GM20000 (cell line): ENCODE results near the gene RTL10.

Experiments used
- DNase-seq: peaks from one replicate; pipeline ENCODE4 v3.0.0; 2012; ENCODE audit warnings: low spot score
- TF ChIP-seq, protein P1 (sequence below): IDR thresholded peaks from 2 replicates; pipeline ENCODE4 v1.5.1; 2012; ENCODE audit warnings: mild to moderate bottlenecking, control low read depth; ENCODE audit errors: extremely low read depth, missing control alignments

RTL10 gene

DNA sequence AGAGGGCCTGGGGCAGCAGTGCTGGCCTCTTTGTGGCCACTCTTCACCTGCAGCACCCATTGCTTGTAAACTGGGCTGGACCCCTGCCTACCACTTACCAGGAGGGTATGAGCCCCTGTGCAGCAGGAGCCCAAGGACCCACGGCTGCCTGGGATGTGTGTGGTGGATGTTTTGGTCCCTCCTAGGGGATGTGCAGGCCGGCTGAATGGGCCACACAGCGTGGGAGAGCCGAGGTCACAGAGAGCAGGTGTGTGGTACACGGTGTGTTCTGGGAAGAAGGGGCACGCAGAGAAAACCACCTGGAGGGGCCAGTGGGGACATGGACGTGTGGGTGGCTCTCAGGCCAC, 19.3 kb upstream of the RTL10 start:
- TF ChIP-seq, protein P1, sequence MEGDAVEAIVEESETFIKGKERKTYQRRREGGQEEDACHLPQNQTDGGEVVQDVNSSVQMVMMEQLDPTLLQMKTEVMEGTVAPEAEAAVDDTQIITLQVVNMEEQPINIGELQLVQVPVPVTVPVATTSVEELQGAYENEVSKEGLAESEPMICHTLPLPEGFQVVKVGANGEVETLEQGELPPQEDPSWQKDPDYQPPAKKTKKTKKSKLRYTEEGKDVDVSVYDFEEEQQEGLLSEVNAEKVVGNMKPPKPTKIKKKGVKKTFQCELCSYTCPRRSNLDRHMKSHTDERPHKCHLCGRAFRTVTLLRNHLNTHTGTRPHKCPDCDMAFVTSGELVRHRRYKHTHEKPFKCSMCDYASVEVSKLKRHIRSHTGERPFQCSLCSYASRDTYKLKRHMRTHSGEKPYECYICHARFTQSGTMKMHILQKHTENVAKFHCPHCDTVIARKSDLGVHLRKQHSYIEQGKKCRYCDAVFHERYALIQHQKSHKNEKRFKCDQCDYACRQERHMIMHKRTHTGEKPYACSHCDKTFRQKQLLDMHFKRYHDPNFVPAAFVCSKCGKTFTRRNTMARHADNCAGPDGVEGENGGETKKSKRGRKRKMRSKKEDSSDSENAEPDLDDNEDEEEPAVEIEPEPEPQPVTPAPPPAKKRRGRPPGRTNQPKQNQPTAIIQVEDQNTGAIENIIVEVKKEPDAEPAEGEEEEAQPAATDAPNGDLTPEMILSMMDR = no peak
- no peak for DNase-seq

DNA sequence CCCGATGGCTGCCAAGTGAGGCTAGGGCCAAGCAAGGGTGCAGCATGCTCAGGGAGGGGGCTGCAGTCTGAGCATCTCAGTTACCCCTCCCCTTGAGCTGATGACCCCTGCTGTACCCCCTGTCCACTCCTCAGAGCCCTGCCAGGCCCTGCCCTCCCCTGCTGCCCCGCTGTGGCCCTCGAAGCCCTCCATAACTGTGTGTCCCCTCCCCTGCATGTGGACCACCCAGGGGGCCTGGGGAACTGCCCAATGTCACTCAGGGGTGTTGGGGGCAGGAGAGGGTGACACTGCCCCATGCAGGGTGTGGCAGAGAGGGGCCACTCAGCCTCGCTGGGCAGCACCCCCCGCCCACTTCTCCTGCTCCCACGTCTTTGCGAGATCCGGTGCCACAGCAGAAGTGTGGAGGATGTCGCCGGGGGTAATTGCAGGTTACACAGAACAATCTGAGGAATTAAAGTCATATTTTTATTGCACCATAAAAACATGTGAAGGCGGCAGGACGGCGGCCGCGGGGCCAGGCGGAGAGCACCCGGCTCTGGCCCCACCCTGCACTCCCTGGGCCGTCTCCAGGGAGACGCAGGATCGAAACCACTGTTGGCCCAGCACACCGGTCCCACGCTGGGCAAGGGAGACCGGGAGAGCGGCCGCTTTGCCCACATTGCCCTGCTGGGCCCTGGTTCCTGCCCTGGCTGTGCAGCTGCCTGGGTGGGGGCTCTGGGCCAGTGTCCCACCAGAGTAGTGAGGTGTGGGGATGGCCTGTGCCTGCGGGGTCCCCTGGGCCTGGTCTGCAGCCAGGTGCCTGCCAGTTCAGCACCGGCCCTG, 18.7 kb upstream of the RTL10 start:
- TF ChIP-seq, protein P1 = no peak
- DNase-seq = no peak

DNA sequence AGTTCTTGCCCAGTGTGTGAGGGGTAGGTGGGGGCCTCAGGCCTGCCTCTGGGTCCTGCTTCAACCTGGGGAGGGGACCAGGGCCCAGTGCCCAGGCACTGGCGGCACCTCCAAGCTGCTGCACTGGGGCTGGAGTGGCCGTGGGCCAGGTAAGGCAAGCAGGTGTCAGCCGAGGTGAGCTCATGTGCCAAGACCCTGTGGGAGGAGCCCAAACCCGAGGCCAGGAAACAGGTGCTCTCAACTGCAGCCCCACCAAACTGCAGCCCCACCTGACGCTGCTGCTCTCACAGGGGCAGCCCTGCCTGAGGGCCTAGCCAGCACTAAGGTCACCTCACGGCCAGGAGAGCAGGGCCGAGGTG, 18.1 kb upstream of the RTL10 start:
- no peak for DNase-seq
- TF ChIP-seq, protein P1 = no peak

DNA sequence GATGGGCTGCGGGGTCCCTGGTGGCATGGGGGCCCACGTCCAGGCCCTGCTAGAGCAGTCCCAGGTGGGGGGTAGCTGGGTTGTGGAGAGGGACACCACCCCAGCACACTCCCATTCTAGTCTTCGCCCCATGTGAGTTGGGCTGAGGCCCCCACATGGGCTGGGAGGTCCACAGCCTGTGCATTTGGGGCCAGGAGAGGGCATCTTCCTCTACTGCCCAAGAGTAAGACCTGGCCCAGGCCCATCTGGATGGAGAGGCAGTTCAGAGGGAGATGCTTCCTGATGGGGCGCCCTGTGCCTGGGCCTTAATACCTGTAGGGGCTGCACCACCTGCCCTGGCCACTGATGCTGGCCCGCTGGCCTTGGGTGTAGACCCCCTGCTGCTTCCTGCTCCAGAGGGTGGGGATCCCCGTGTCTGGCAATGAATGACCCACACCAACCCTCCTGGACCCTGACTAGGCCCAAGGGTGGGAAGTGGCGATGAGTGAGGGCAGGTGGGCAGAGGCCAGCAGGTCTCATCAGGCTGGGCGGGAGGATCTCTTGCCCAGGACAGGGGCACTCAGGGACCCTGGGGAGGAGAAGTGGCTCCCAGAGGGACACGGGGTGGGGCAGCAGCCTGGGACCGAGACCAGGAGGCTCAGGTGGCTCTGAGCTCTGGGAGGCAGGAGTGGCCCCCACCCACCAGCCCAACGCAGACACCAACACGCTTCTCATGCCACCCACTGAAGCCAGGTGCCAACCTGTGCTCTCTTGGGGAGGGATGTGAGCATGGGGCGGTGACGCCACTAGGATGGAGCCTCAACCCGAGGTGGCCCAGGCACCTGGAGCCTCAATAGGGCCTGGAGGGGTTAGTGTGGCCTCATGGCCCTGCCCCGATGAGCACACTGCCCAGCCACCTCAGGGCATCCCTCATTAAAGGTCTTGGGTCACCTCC, 17.4 kb upstream of the RTL10 start:
- TF ChIP-seq, protein P1 = no peak
- DNase-seq = no peak

DNA sequence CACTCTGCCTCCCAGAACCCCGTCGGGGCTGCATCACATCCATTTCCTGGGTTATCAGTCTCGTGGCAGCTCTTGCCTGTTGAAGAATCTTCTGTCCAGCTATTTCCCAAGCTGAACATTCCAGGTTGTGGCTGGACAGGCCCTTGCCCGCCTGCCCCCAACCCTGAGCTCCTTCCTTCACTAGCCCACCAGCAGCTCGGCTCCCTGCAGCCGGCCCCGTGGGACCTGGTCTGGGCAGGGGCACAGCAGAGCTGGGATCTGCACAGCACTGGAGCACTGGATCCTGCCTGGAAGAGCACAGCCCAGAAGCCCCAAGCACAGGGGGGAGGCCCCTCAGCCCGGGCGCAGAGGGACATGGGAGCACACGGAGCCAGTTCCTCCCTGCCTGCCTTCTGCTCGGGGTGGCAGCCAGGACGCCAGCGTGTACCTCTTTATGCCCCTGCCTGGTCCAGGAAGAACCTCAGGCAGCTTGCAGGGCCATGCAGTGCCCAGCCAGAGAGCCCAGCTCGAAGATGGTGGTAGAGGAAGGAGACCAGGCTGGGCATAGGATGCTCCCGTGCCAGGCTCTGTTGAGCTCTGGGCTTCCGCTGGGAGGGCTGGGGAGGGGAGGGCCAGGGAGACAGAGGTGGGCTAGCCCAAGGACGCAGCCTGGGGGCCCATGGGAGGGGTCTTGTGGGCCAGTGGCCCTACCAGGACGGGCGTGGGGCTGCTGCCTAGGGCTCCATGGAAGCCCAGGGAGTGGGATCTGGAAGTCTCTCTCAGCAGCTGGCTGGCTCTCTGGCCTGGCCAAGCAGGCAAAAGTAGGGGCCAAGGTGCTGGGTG, 16.6 kb upstream of the RTL10 start:
- DNase-seq = no peak
- TF ChIP-seq, protein P1 = no peak

DNA sequence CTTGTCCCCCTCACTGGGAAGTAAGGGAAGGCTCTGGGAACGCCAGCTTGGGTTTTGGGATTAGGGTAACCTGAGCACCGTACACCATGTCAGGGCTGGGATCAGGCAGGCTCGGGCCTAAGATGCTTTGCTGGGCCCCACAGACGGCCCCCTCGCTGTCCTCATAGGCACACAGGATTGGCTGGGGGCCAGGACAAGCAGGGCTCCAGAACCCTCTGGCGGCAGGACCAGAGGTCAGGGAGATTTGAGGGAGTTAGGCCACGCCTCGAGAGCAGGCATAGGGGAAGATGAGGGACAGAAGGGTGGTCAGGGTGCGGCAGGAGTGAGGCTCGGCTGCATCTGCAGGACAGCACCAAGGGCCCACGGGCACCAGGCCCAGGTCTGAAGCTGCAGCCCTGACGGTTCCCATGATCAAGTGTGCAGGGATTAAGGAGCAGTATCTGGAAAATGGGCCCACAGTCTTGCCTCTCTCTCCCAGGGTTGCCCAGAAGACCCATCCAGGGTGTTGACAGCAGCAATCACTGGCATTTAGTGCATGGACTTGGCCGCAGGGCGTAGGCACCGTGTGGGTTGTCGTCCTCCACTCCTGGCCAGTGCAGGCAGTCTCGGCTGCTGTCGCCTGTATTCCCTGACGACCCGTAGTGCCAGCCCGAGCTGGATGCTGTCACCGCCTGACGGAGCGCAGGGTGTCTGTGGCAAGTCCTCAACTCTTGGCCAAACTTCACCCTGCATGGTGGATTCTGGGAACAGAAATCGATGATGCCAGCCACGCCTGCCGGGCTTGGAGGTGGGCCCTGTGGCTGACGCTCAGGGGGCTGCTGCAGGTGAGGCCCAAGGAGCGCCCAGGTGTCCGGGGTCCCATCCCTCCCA, 15.7 kb upstream of the RTL10 start:
- TF ChIP-seq, protein P1 = no peak
- DNase-seq = no peak
